H1 (cell line): ENCODE results near the gene EFEMP2. TPM values are rescaled to one million over a fixed set of nuclear protein-coding genes. Genes with fewer than 3 reads are reported as not detected.

ENCODE experiments used
- CTCF ChIA-PET: fragments of 300-600 bp; sonication (Branson Sonifier 250); formaldehyde crosslinking; loops from one replicate; lab custom pipeline; 2021; ENCODE audit not compliant: partially characterized antibody; lab: Charles Lee
- POLR2A ChIA-PET: fragments of 300-600 bp; sonication (Branson Sonifier 250); formaldehyde crosslinking; loops from one replicate; lab custom pipeline; 2021; ENCODE audit warnings: inconsistent platforms; ENCODE audit not compliant: partially characterized antibody; lab: Charles Lee
- DNase-seq, 2 experiments: peaks; one replicate each; pipeline versions ENCODE4 v3.0.0 to v3.0.0-alpha.2; 2010 to 2022; ENCODE audit warnings: low spot score in 2 of 2, low read depth in 1 of 2, mixed read lengths in 1 of 2
- FAIRE-seq: peaks from 2 replicates; lab custom pipeline; 2011; peaks lifted over from hg19 to GRCh38; lab: Jason Lieb, UNC
- H2AFZ ChIP-seq: 2 replicates; pipeline ENCODE4 v1.8.1; 2012; ENCODE audit warnings: low read length, inconsistent platforms
- H2AK5ac ChIP-seq: 2 replicates; pipeline ENCODE4 v1.6.1; 2013; ENCODE audit warnings: low read depth, low read length
- H2BK120ac ChIP-seq: replicated peaks from 2 replicates; pipeline ENCODE3; 2013; ENCODE audit warnings: low read depth, low read length, inconsistent platforms
- H2BK12ac ChIP-seq: 2 replicates; pipeline ENCODE4 v1.6.1; 2013; ENCODE audit warnings: low read depth, low read length
- H2BK15ac ChIP-seq: 2 replicates; pipeline ENCODE4 v1.6.1; 2013; ENCODE audit warnings: low read length
- H2BK20ac ChIP-seq: 2 replicates; pipeline ENCODE4 v1.6.1; 2013; ENCODE audit warnings: low read length
- H2BK5ac ChIP-seq: 2 replicates; pipeline ENCODE4 v1.6.1; 2013; ENCODE audit warnings: low read depth, low read length
- H3K14ac ChIP-seq: 2 replicates; pipeline ENCODE4 v1.6.1; 2013; ENCODE audit warnings: inconsistent platforms; ENCODE audit not compliant: insufficient read length
- H3K18ac ChIP-seq: 2 replicates; pipeline ENCODE4 v1.6.1; 2013; ENCODE audit warnings: low read length; ENCODE audit errors: extremely low read depth
- H3K23ac ChIP-seq: 2 replicates; pipeline ENCODE4 v1.6.1; 2013; ENCODE audit warnings: inconsistent platforms; ENCODE audit not compliant: insufficient read length
- H3K23me2 ChIP-seq: 2 replicates; pipeline ENCODE4 v1.6.1; 2013; ENCODE audit warnings: low read depth, low read length
- H3K27ac ChIP-seq: 2 replicates; pipeline ENCODE4 v1.6.1; 2011; ENCODE audit warnings: low read depth, low read length, inconsistent platforms
- H3K27me3 ChIP-seq, 4 experiments: replicated peaks in 1 of 4; 1 replicate in 1 of 4; 2 replicates in 3 of 4; pipeline versions ENCODE4 v1.6.1 to v1.8.1; 2011 to 2013; ENCODE audit warnings: low read length in 3 of 4, mild to moderate bottlenecking in 3 of 4, inconsistent platforms in 2 of 4, mixed read lengths in 2 of 4, moderate library complexity in 1 of 4; ENCODE audit not compliant: control insufficient read depth in 3 of 4, insufficient read depth in 3 of 4; ENCODE audit errors: extremely low read depth in 1 of 4
- H3K36me3 ChIP-seq, 4 experiments: 2 replicates each; pipeline versions ENCODE4 v1.6.1 to v1.8.1; 2011 to 2013; ENCODE audit warnings: mild to moderate bottlenecking in 4 of 4, low read length in 3 of 4, moderate library complexity in 2 of 4, control low read depth in 1 of 4, inconsistent platforms in 1 of 4; ENCODE audit not compliant: insufficient read depth in 4 of 4, control insufficient read depth in 2 of 4
- H3K4ac ChIP-seq: replicated peaks from 2 replicates; pipeline ENCODE3; 2013; ENCODE audit warnings: low read length, low read depth, mixed read lengths, inconsistent platforms; ENCODE audit not compliant: insufficient read length
- H3K4me1 ChIP-seq, 4 experiments: replicated peaks in 1 of 4; 1 replicate in 1 of 4; 2 replicates in 3 of 4; pipeline versions ENCODE4 v1.6.1 to v1.8.1; 2011 to 2013; ENCODE audit warnings: low read length in 3 of 4, inconsistent platforms in 2 of 4, mixed read lengths in 1 of 4; ENCODE audit not compliant: insufficient read depth in 4 of 4, control insufficient read depth in 3 of 4
- H3K4me2 ChIP-seq, 2 experiments: 2 replicates each; pipeline versions ENCODE4 v1.6.1 to v1.8.1; 2011 to 2013; ENCODE audit warnings: low read depth in 2 of 2, low read length in 2 of 2, control low read depth in 1 of 2, inconsistent platforms in 1 of 2, mild to moderate bottlenecking in 1 of 2; ENCODE audit not compliant: insufficient read depth in 1 of 2
- H3K4me3 ChIP-seq, 4 experiments: fragments of 200-600, 300-600 bp in 1 of 4; sonication (generic), shearing (Covaris generic), sonication (Bioruptor Twin) in 1 of 4; 2 replicates each; pipeline versions ENCODE4 v1.5.1 to v1.8.1; 2011 to 2016; ENCODE audit warnings: low read length in 4 of 4, low read depth in 3 of 4, control low read depth in 2 of 4, inconsistent platforms in 2 of 4, mild to moderate bottlenecking in 2 of 4, mixed read lengths in 1 of 4, moderate library complexity in 1 of 4; ENCODE audit not compliant: insufficient read depth in 2 of 4; ENCODE audit errors: extremely low read depth in 1 of 4
- H3K56ac ChIP-seq: replicated peaks from 2 replicates; pipeline ENCODE3; 2013; ENCODE audit warnings: low read depth, mild to moderate bottlenecking, mixed read lengths, low read length, inconsistent platforms; ENCODE audit not compliant: insufficient read length
- H3K79me1 ChIP-seq: 2 replicates; pipeline ENCODE4 v1.6.1; 2013; ENCODE audit warnings: low read depth, low read length, control low read depth
- H3K79me2 ChIP-seq, 2 experiments: 2 replicates each; pipeline versions ENCODE4 v1.6.1 to v1.8.1; 2012 to 2013; ENCODE audit warnings: low read length in 2 of 2, mild to moderate bottlenecking in 2 of 2, inconsistent platforms in 1 of 2; ENCODE audit not compliant: insufficient read depth in 2 of 2, control insufficient read depth in 1 of 2
- H3K9ac ChIP-seq, 4 experiments: replicated peaks in 1 of 4; 1 replicate in 1 of 4; 2 replicates in 3 of 4; pipeline versions ENCODE4 v1.6.1 to v1.8.1; 2011 to 2013; ENCODE audit warnings: low read depth in 3 of 4, low read length in 3 of 4, control low read depth in 2 of 4, mild to moderate bottlenecking in 2 of 4, moderate library complexity in 2 of 4, inconsistent platforms in 1 of 4; ENCODE audit errors: extremely low read depth in 1 of 4
- H3K9me3 ChIP-seq, 2 experiments: 2 replicates each; pipeline versions ENCODE4 v1.6.1 to v1.8.1; 2012 to 2013; ENCODE audit warnings: mild to moderate bottlenecking in 2 of 2, moderate library complexity in 2 of 2, control low read depth in 1 of 2, inconsistent platforms in 1 of 2, low read depth in 1 of 2, low read length in 1 of 2, mixed read lengths in 1 of 2; ENCODE audit not compliant: insufficient read depth in 2 of 2
- H4K20me1 ChIP-seq, 2 experiments: replicated peaks in 1 of 2; 2 replicates each; pipeline versions ENCODE3 to v1.8.1; 2011 to 2013; ENCODE audit warnings: inconsistent platforms in 2 of 2, low read length in 2 of 2, mild to moderate bottlenecking in 1 of 2; ENCODE audit not compliant: insufficient read depth in 2 of 2, control insufficient read depth in 1 of 2
- H4K5ac ChIP-seq: 2 replicates; pipeline ENCODE4 v1.6.1; 2013; ENCODE audit warnings: low read length, low read depth, mixed read lengths, inconsistent platforms; ENCODE audit not compliant: insufficient read length
- H4K8ac ChIP-seq: 2 replicates; pipeline ENCODE4 v1.8.0; 2013; ENCODE audit warnings: mild to moderate bottlenecking, moderate library complexity, low read length, inconsistent platforms; ENCODE audit not compliant: insufficient read depth; ENCODE audit errors: extremely low read depth
- H4K91ac ChIP-seq: replicated peaks from 2 replicates; pipeline ENCODE3; 2013; ENCODE audit warnings: low read length, mixed read lengths, inconsistent platforms; ENCODE audit not compliant: insufficient read length
- CBX8 ChIP-seq: fragments of 300-800, 300-1000 bp; sonication (generic); IDR thresholded peaks from 2 replicates; pipeline ENCODE4 v1.7.1; 2016; ENCODE audit warnings: low read depth, low read length, borderline replicate concordance
- PHF8 ChIP-seq: fragments of 200-600 bp; sonication (generic); conservative IDR thresholded peaks from 2 replicates; pipeline ENCODE4 v1.7.1; 2012; ENCODE audit warnings: low read depth, mild to moderate bottlenecking, inconsistent platforms, low read length, moderate library complexity
- POLR2AphosphoS5 ChIP-seq: IDR thresholded peaks from 2 replicates; pipeline ENCODE4 v1.6.1; 2011; ENCODE audit warnings: low read depth, low read length
- RBBP5 ChIP-seq: IDR thresholded peaks from 2 replicates; pipeline ENCODE4 v1.7.1; 2012; ENCODE audit warnings: low read depth, mild to moderate bottlenecking, inconsistent platforms, low read length, moderate library complexity, borderline replicate concordance
- SP1 ChIP-seq: IDR thresholded peaks from 2 replicates; pipeline ENCODE4 v1.6.1; 2011; ENCODE audit warnings: low read depth, low read length
- SUZ12 ChIP-seq: fragments of 200-600 bp; sonication (generic); IDR thresholded peaks from 2 replicates; pipeline ENCODE4 v1.6.1; 2012; ENCODE audit warnings: mild to moderate bottlenecking, inconsistent platforms, low read length, moderate library complexity, mixed read lengths
- WGBS, 2 experiments: shearing (Covaris generic) in 1 of 2; methylation state at CpG; one replicate each; pipeline versions ENCODE4 v1.1.6 to v1.1.7; 2013 to 2015; ENCODE audit warnings: low lambda C conversion rate in 2 of 2, mixed read lengths in 2 of 2, inconsistent platforms in 1 of 2, low coverage in 1 of 2, missing lambda C conversion rate in 1 of 2; ENCODE audit not compliant: insufficient replicate concordance in 2 of 2, insufficient coverage in 1 of 2, insufficient read length in 1 of 2; ENCODE audit errors: extremely low coverage in 1 of 2, missing lambda C conversion rate in 1 of 2; 5-methylcytosine and 5-hydroxymethylcytosine counted together
- polyA plus RNA-seq, 7 experiments: library from polyadenylated mRNA; depleted of rRNA in 3 of 7; stranded (reverse) in 5 of 7; unstranded in 2 of 7; fragments of >200 nt in 5 of 7; fragments of 200-250 nt in 2 of 7; gene quantifications; 1 replicate in 5 of 7; 2 replicates in 1 of 7; 4 replicates in 1 of 7; pipeline versions ENCODE4 v1.2.1 to v1.2.3, GENCODE V29; 2011 to 2013; ENCODE audit warnings: missing spikeins in 2 of 7, mixed read lengths in 2 of 7
- total RNA-seq: library from RNA; stranded (reverse); fragmentation: NEBNext Ultra II Directional; extraction: Animal tissue kit (Norgen Biotek cat#: 25700); gene quantifications from 2 replicates; pipeline ENCODE4 v1.2.1, GENCODE V29; 2021
- TF ChIP-seq, protein P1 (sequence below): IDR thresholded peaks from 2 replicates; pipeline ENCODE4 v1.6.1; 2011; ENCODE audit warnings: low read length, improper control_type of control experiment
- TF ChIP-seq, protein P2 (sequence below): IDR thresholded peaks from 2 replicates; pipeline ENCODE4 v1.6.1; 2012; ENCODE audit warnings: low read length, inconsistent platforms

The EFEMP2 gene
- total and polyA plus RNA-seq, 2 of the 8 experiments (the other 6 are each of a cell fraction or from before 2014, with no cell fraction given), result 8.8 to 17.2 TPM

DNA sequence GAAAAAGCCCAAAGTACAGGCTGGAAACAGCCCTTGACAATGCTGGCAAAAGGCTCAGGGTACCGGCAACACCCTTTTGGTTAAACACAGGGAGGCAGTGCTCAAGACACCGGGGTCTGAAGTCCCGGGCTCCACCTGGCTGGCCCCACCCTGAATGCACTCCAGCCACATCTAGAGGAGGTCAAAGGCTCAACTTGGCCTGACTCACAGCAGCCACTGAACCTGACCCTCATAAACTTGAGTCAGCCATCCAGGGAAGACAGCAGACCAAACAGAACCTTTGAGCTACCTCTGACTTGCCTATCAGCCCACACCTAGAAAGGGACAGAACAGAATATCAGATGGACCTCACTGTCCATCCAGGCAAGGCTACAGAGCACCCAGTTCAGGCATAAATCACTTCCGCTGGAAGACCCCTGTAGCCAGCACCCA lies 18.4 kb downstream of the EFEMP2 start:
- no peak for DNase-seq
- Histone ChIP-seq H3K9me3 (peaks cover 7 to 10% of the 10 kb centered on the region in 2 experiments; a peak in 2 of 4 replicates), H3K4me1 (peaks cover 0 to 10% (median under 1%) of the 10 kb centered on the region in 4 experiments; a peak in 5 of 7 replicates), H3K36me3 (peaks cover 17 to 34% (median 31%) of the 10 kb centered on the region in 4 experiments), H4K91ac (no peak overlapping the region), H3K4ac (no peak overlapping the region), H2BK12ac (no peak overlapping the region), H3K27me3 (no peaks in the 10 kb centered on the region), H2BK5ac (no peak overlapping the region), H2AK5ac (no peak overlapping the region), H3K14ac (no peak overlapping the region), H3K23me2 (peaks cover 3% of the 10 kb centered on the region; the same call in 1 of the 2 replicates), H2BK120ac (no peak overlapping the region), H2BK20ac (no peak overlapping the region), H4K8ac (peak overlapping the region; percentile 0; the same call in 1 of the 2 replicates), H3K4me2 (no peak overlapping the region), H2AFZ (no peak overlapping the region), H3K79me1 (peaks cover 20% of the 10 kb centered on the region), H2BK15ac (no peak overlapping the region), H3K18ac (no peak overlapping the region), H3K79me2 (peaks cover 15 to 36% of the 10 kb centered on the region in 2 experiments), H3K23ac (no peak overlapping the region), H4K5ac (no peak overlapping the region), H3K4me3 (no peak overlapping the region), H3K27ac (no peak overlapping the region), H3K9ac (no peak overlapping the region), H4K20me1 (peaks cover 29 to 30% of the 10 kb centered on the region in 2 experiments), H3K56ac (no peak overlapping the region)
- ChIA-PET CTCF (interaction anchor here (1.3 to 15.2 kb wide), 6 partner anchors 8 to 134 kb away, joined by 4 to 283 read pairs (median 60); partner anchors contain the start of genes AP5B1, CCDC85B, CFL1 and CTSW), POLR2A (interaction anchor here (1.1 to 38.3 kb wide), 11 partner anchors 16 to 230 kb away, joined by 3 to 1071 read pairs (median 6); partner anchors contain the start of genes CCDC85B, CFL1, CTSW and EFEMP2)
- TF ChIP-seq CBX8 (no peak), PHF8 (no peak), POLR2AphosphoS5 (peak; percentile 39; the same call in 1 of the 2 replicates), SP1 (no peak), RBBP5 (no peak), SUZ12 (no peak)
- TF ChIP-seq, protein P1, sequence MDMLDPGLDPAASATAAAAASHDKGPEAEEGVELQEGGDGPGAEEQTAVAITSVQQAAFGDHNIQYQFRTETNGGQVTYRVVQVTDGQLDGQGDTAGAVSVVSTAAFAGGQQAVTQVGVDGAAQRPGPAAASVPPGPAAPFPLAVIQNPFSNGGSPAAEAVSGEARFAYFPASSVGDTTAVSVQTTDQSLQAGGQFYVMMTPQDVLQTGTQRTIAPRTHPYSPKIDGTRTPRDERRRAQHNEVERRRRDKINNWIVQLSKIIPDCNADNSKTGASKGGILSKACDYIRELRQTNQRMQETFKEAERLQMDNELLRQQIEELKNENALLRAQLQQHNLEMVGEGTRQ, result no peak
- TF ChIP-seq, protein P2, sequence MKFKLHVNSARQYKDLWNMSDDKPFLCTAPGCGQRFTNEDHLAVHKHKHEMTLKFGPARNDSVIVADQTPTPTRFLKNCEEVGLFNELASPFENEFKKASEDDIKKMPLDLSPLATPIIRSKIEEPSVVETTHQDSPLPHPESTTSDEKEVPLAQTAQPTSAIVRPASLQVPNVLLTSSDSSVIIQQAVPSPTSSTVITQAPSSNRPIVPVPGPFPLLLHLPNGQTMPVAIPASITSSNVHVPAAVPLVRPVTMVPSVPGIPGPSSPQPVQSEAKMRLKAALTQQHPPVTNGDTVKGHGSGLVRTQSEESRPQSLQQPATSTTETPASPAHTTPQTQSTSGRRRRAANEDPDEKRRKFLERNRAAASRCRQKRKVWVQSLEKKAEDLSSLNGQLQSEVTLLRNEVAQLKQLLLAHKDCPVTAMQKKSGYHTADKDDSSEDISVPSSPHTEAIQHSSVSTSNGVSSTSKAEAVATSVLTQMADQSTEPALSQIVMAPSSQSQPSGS, result 0 out of 2 replicates have a peak, but pooled peaks have one; percentile 20
- WGBS, 2 experiments, result 94% methylated on average over 4 of the region's 4 CpGs; no CpG with 5 or more reads in 1 of the 2 experiments
- FAIRE-seq, result no peak
